K562 (cell line): ENCODE results near the gene NKAIN1. TPM values are rescaled to one million over a fixed set of nuclear protein-coding genes. Genes with fewer than 3 reads are reported as not detected.

Experiments used
- ATF1 ChIP-seq, 2 experiments: fragments of 450-650 bp in 1 of 2; IDR thresholded peaks; 2 replicates each; pipeline ENCODE4 v1.6.1; 2016; ENCODE audit warnings: missing compliant biosample characterization in 1 of 2, missing genetic modification characterization in 1 of 2
- CREB1 ChIP-seq, 2 experiments: sonication (generic) in 1 of 2; formaldehyde crosslinking in 1 of 2; IDR thresholded peaks; 2 replicates each; pipeline versions ENCODE4 v1.6.1 to v1.8.0; 2012 to 2022; ENCODE audit warnings: inconsistent platforms in 1 of 2, mild to moderate bottlenecking in 1 of 2, missing genetic modification reagents in 1 of 2, moderate library complexity in 1 of 2
- GABPB1 ChIP-seq: sonication (generic); formaldehyde crosslinking; IDR thresholded peaks from 2 replicates; pipeline ENCODE4 v1.8.0; 2022; ENCODE audit warnings: mild to moderate bottlenecking, missing genetic modification reagents
- ILF3 ChIP-seq: fragments of 450-650 bp; IDR thresholded peaks from 2 replicates; pipeline ENCODE4 v1.6.1; 2018; ENCODE audit warnings: antibody characterized with exemption, mild to moderate bottlenecking, moderate library complexity, borderline replicate concordance
- KDM1A ChIP-seq, 2 experiments: fragments of 450-650 bp; IDR thresholded peaks; 2 replicates each; pipeline ENCODE4 v1.6.1; 2016; ENCODE audit warnings: mild to moderate bottlenecking in 2 of 2
- MTA1 ChIP-seq: fragments of 450-650 bp; IDR thresholded peaks from 2 replicates; pipeline ENCODE4 v1.6.1; 2017; ENCODE audit warnings: borderline replicate concordance
- PYGO2 ChIP-seq: fragments of 450-650 bp; IDR thresholded peaks from 2 replicates; pipeline ENCODE4 v1.6.1; 2016; ENCODE audit warnings: mild to moderate bottlenecking, missing genetic modification characterization, moderate library complexity, missing compliant biosample characterization
- ZC3H4 ChIP-seq: sonication (generic); formaldehyde crosslinking; IDR thresholded peaks from 2 replicates; pipeline ENCODE4 v1.9.0; 2021; ENCODE audit warnings: missing genetic modification reagents, borderline replicate concordance
- ZNF263 ChIP-seq: sonication (generic); formaldehyde crosslinking; IDR thresholded peaks from 2 replicates; pipeline ENCODE4 v1.8.0; 2022; ENCODE audit warnings: mild to moderate bottlenecking, missing genetic modification reagents, borderline replicate concordance
- polyA plus RNA-seq, 8 experiments: library from polyadenylated mRNA; depleted of rRNA in 4 of 8; stranded (reverse) in 5 of 8; unstranded in 3 of 8; fragments of >200 nt; fragmentation: Nextera tagmentation in 2 of 8; fragmentation: Illumina TruSeq in 1 of 8; extraction: Ambion mirVana in 2 of 8; extraction: Trizol in 1 of 8; gene quantifications; 2 replicates each; pipeline versions ENCODE4 v1.2.1 to v1.2.3, GENCODE V29; 2011 to 2014; ENCODE audit warnings: inconsistent platforms in 1 of 8, missing spikeins in 1 of 8
- total RNA-seq, 7 experiments: library from RNA; depleted of rRNA in 6 of 7; stranded (reverse); fragments of >200 nt in 6 of 7; fragmentation: Illumina TruSeq in 2 of 7; extraction: Trizol in 2 of 7; gene quantifications; 2 replicates each; pipeline versions ENCODE4 v1.2.1 to v1.2.3, GENCODE V29; 2011 to 2021; ENCODE audit warnings: low replicate concordance in 1 of 7
- TF ChIP-seq, protein P1 (sequence below): sonication (generic); formaldehyde crosslinking; IDR thresholded peaks from 2 replicates; pipeline ENCODE4 v1.8.1; 2023; ENCODE audit warnings: mild to moderate bottlenecking, missing genetic modification reagents
- TF ChIP-seq, protein P2 (sequence below): fragments of 250-450 bp; sonication (Bioruptor Pico); IDR thresholded peaks from 2 replicates; pipeline ENCODE4 v1.8.0; 2022; ENCODE audit warnings: moderate library complexity, mild to moderate bottlenecking, inconsistent platforms
- TF ChIP-seq, protein P3 (sequence below): fragments of 150-350 bp; conservative IDR thresholded peaks from 2 replicates; pipeline ENCODE4 v1.6.1; 2014; ENCODE audit warnings: low read length

The NKAIN1 gene
- total and polyA plus RNA-seq, 9 of the 15 experiments (the other 6 are each of a cell fraction or from before 2014, with no cell fraction given): 0.03 to 0.22 (median 0.04) TPM; not detected in 3

DNA sequence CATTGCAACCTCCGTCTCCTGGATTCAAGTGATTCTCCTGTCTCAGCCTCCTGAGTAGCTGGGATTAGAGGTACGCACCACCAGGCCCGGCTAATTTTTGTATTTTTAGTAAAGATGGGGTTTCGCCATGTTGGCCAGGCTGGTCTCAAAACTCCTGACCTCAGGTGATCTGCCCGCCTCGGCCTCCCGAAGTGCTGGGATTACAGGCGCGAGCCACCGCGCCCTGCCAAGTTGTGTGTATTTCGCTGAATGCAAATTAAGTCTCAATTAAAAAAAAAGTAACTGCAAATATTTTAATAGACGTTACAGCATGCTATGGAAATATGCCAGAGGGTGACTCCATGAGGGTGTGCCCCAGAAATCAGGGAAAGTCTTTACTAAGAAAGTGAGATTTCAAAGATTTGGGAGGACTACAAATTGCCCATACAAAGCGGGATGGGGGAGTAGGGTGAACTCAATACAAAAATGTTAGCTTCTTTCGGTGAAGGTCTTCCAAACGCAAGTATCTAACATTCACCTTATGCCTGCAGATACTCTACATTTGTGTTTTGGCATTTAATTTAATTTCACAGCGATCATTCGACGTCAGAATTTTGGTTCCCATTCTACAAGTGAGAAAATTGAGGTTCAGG lies 85.6 kb downstream of the NKAIN1 start (continued):
- TF ChIP-seq, protein P1, sequence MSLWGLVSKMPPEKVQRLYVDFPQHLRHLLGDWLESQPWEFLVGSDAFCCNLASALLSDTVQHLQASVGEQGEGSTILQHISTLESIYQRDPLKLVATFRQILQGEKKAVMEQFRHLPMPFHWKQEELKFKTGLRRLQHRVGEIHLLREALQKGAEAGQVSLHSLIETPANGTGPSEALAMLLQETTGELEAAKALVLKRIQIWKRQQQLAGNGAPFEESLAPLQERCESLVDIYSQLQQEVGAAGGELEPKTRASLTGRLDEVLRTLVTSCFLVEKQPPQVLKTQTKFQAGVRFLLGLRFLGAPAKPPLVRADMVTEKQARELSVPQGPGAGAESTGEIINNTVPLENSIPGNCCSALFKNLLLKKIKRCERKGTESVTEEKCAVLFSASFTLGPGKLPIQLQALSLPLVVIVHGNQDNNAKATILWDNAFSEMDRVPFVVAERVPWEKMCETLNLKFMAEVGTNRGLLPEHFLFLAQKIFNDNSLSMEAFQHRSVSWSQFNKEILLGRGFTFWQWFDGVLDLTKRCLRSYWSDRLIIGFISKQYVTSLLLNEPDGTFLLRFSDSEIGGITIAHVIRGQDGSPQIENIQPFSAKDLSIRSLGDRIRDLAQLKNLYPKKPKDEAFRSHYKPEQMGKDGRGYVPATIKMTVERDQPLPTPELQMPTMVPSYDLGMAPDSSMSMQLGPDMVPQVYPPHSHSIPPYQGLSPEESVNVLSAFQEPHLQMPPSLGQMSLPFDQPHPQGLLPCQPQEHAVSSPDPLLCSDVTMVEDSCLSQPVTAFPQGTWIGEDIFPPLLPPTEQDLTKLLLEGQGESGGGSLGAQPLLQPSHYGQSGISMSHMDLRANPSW: peak; percentile 59; the same call in 1 of the 2 replicates
- no peak for TF ChIP-seq CREB1 (IDR thresholded peaks at IDR 0.05)
- TF ChIP-seq CREB1 (CRISPR knock-in tag; IDR thresholded peaks at IDR 0.05): 0 out of 2 replicates have a peak, but pooled peaks have one; percentile 16
- TF ChIP-seq, protein P2, sequence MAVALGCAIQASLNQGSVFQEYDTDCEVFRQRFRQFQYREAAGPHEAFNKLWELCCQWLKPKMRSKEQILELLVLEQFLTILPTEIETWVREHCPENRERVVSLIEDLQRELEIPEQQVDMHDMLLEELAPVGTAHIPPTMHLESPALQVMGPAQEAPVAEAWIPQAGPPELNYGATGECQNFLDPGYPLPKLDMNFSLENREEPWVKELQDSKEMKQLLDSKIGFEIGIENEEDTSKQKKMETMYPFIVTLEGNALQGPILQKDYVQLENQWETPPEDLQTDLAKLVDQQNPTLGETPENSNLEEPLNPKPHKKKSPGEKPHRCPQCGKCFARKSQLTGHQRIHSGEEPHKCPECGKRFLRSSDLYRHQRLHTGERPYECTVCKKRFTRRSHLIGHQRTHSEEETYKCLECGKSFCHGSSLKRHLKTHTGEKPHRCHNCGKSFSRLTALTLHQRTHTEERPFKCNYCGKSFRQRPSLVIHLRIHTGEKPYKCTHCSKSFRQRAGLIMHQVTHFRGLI (CRISPR knock-in tag): no peak
- 0 out of 4 replicates have a peak, but pooled peaks of 1 of the 2 experiments have one; percentile 7 for TF ChIP-seq KDM1A (IDR thresholded peaks at IDR 0.05)
- no peak for TF ChIP-seq ZC3H4 (CRISPR knock-in tag)
- TF ChIP-seq, protein P3, sequence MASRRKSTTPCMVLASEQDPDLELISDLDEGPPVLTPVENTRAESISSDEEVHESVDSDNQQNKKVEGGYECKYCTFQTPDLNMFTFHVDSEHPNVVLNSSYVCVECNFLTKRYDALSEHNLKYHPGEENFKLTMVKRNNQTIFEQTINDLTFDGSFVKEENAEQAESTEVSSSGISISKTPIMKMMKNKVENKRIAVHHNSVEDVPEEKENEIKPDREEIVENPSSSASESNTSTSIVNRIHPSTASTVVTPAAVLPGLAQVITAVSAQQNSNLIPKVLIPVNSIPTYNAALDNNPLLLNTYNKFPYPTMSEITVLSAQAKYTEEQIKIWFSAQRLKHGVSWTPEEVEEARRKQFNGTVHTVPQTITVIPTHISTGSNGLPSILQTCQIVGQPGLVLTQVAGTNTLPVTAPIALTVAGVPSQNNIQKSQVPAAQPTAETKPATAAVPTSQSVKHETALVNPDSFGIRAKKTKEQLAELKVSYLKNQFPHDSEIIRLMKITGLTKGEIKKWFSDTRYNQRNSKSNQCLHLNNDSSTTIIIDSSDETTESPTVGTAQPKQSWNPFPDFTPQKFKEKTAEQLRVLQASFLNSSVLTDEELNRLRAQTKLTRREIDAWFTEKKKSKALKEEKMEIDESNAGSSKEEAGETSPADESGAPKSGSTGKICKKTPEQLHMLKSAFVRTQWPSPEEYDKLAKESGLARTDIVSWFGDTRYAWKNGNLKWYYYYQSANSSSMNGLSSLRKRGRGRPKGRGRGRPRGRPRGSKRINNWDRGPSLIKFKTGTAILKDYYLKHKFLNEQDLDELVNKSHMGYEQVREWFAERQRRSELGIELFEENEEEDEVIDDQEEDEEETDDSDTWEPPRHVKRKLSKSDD: no peak
- 0 out of 2 replicates have a peak, but pooled peaks have one; percentile 43 for TF ChIP-seq ZNF263
- TF ChIP-seq ILF3: no peak
- TF ChIP-seq GABPB1 (CRISPR knock-in tag): 0 out of 2 replicates have a peak, but pooled peaks have one; percentile 41
- TF ChIP-seq PYGO2 (tag): 0 out of 2 replicates have a peak, but pooled peaks have one; percentile 6
- TF ChIP-seq MTA1: no peak
- no peak for TF ChIP-seq ATF1 (CRISPR knock-in tag; IDR thresholded peaks at IDR 0.05)
- peak; percentile 42; the same call in 1 of the 2 replicates for TF ChIP-seq ATF1 (tag; IDR thresholded peaks at IDR 0.05)
